NCI-H69 (cell line): Measurements from ENCODE around the gene NPM1.
A peak's percentile ranks its signal among the peaks of the same experiment; 100 is the strongest.

Source experiments
- DNase-seq: peaks from one replicate; lab custom pipeline; 2025; lab: John Stamatoyannopoulos, UW

NPM1 gene

GRCh38 chr5:171450423-171451331 lies 63.0 kb downstream of the NPM1 start:
- DNase-seq: peak; percentile 90

GRCh38 chr5:171451421-171451820 lies 63.8 kb downstream of the NPM1 start:
- DNase-seq: peak; percentile 55

GRCh38 chr5:171453056-171453725 lies 65.5 kb downstream of the NPM1 start:
- peak; percentile 16 for DNase-seq

GRCh38 chr5:171453988-171454387 lies 66.3 kb downstream of the NPM1 start:
- DNase-seq: no peak

GRCh38 chr5:171454549-171454948 lies 66.9 kb downstream of the NPM1 start:
- DNase-seq: no peak

- no peak for DNase-seq
Measured at GRCh38 chr5:171455522-171455921, 67.9 kb downstream of the NPM1 start.

GRCh38 chr5:171457208-171457981 lies 69.7 kb downstream of the NPM1 start:
- DNase-seq: no peak

- no peak for DNase-seq
Measured at GRCh38 chr5:171459839-171460238, 72.2 kb downstream of the NPM1 start.
